GM21737 (cell line): Measurements from ENCODE around the gene BRD7.

Experiments
- ATAC-seq: cut with Tn5 transposase; IDR thresholded peaks from one replicate; pipeline ENCODE4 v1.9.1; 2021; ENCODE audit warnings: mild to moderate bottlenecking, moderate library complexity; ENCODE audit not compliant: unreplicated experiment

The BRD7 gene

DNA sequence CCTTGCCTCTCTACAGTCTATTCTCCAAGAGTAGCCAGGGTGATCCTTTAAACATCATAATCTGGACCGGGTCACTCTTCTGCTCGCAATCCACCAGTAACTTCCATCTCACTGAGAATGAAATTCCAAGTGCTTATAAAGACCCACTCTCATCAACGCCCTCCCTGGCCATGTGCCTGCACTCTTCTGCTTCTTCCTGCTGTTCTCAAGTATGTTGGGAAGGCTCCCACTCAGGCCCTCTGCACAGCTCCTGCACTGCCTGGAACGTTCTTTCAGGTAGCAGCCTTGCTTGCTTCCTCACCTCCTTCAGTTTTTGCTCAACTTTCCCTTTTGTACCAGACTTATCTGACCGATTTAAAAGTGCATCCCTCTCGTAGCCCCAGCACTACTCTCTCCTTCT, 44.4 kb downstream of the BRD7 start:
- no peak for ATAC-seq

DNA sequence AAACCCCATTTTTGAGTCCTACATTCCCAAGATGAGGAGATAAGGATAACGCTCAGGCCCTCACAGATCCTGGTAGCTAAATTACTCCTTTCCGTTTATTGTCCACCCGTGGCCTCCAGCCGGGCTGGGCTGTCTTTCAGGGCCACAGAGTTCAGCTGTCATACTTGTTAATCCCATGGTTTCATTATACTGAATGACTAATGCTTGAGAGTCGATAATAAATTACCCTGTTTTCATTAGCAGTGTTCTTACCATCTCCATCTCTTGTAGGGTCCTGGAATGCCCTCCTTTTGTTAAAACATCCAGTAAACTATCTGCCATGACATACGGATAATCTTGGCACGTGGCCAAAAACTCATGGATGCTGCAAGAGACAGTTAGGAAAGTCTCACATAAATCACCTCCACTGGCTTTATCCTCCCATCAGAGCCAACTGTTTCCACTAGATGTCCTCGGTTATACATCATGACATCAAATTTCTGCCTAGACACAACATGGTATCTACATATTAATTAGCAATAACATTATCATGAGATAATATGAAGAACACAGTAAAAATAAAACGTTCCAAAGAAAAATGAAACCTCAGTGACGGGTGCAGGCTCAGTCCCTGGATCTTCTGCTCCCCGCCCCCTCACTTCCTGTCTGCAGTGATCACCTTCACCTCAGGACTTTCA, 45.3 kb downstream of the BRD7 start:
- no peak for ATAC-seq

DNA sequence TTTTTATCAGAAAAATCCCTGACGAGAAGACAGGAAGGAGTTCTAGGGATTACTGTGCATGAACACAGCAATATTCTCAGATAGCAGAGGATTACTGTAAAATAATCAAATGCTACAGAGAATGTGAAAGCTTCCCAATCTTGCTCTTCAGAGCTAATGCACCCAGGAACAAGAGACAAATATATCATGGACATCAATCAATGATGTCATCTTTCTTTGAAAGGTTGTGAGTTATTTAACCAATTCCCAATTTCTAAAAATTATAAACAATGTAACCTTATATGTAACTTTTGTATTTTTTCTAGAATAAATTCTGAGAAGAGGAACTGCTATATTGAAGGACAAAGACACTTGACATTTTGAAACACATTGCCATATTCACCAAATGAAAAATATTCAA, 46.5 kb downstream of the BRD7 start:
- no peak for ATAC-seq

DNA sequence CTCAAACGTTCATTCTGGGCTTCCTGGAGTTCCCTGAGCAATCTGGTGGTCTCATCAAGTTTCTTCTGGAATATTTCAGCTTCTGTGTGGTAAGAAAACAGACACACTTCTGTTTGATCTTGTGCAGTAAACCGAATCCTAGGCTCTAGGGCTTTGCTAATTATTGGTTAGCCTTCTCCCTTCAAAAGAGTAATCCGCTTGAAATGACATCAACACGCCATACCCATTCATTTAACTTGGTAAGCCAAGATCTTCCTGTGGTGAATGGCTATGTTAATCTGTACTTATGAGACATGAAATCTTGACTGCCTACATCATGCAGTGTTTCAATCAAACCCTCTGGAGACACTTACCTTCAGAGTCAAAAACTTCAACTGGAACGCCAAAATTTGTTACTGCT, 48.5 kb downstream of the BRD7 start:
- no peak for ATAC-seq

DNA sequence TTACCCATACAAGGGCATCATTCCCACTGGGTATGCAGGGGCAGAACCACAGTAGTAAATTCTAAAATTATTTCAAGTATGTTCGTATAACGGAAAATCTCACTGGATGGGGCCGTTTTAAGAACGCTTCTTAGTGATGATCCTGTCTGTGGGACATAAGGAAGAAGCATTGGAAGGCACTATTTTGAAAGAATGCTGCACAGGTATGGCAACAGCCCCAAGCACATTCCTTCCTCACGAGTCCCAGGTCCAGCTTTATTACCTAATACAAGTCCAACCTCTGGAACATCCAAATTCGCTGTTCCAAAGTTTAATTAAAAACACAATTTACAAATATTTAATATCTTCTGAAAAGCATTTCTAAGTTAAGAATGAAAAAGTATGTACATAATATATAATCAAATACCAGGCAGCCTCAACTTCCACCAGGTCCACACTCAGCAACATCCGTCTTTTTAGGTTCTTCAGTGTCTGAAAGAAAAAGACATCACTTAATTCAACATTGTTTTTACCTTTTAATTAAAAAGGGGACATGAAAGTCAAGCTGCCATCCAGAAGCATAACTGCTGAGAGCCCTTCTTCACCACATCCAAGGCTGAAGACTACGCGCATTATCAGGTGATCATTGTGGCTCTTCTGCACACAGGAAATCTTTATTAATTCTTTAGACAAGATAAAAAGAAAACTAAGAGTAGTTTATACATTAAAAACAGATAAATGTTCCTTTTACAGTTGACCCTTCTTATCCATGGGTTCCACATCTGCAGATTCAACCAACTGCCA, 49.8 kb downstream of the BRD7 start:
- no peak for ATAC-seq

DNA sequence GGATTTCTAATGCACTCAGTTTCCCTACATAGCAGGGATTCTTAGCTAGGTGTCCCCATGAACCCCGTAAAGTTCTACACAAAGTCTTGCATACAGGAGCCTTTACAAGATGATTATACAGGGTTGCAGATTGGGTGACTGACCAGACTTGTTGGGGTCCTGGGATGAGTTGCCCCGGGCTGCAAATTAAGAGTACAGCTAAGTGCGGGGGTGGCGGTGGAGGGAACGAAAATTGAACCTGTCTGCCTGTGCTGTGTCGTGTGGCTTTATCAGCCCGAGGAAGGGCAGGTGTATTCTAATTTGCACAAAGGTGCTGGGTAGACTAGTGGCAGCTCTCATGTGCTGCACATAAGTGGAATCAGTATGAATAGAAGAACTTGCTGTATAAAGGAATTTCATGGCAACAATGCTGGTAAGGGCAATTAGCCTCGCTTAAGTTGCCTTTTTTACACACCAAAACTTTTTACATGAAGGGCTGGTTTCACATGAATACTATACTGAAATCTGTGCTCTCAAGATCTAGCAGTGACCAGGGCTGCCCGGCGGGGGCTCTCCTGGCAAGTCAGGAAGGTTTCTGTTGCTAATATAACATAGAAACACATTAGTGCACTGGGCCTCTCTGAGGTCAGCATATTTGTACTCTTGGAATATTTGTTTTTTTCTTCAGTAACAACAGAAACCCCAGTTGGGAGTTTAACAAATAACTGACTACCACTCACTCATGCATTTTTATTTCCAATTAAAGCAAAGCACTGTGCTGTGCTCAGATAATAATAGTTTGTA, 51.7 kb downstream of the BRD7 start:
- no peak for ATAC-seq

DNA sequence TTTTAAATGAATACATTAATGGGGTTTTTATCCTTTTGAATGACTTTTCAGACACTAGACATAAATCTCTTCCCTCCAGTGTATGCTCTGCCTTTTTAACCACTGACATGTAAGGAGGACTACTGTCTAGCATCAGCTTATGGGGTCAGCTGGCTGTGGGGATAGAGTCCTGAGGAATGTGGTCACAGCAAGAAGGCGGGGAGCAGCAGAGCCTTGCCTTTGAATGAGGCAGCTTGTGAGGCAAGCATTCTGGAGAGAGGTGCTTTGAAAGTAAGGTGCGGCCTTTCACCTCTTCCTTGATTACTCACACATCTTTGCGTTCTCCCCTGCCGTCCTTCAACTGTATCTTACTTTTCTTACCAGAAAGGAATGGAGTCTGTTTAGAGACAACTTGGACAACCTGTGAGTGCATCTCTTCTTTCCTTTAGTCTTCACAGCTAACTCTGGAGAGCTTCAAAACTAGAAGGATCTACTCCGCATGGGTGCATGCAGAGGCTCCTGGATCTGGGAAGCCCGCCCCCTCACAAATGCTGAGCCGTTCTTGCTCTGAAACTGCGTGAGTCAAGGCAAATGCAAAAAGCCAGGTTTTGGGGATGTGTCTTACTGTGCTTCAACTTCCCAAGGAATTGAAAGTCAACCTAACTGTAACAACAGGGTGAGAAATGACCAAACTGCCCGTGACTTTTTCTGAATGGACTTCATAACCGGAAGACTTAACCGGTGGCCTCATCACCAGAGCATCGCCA, 52.5 kb downstream of the BRD7 start:
- ATAC-seq, result no peak

DNA sequence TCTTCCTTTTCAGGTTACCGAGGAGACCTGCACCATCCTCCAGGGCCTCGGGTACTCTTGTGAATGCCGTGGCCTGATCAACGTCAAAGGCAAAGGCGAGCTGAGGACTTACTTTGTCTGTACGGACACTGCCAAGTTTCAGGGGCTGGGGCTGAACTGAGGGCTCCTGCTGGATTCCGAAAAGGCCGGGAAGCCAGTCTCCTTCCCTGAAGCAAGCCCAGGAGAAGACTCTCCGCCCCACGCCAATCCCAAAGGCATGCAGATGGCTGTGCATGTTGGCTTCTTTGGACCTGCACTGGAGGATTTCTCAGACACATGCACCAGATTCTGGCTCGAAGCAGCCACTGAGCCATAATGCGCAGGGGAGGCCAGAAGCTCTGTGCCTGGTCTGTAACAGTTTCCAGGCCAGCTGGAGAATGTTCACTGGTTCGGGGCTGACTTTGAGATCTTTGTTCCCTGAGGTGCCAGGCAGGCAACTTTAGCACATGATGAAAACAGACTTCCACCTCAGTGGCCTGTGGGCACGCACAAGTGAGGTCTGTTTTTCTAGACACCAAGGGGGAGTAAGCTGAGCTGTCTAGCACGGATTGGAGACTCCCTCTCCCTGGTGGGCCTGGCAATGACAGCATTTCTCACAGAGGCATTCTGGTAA, 53.3 kb downstream of the BRD7 start:
- no peak for ATAC-seq

DNA sequence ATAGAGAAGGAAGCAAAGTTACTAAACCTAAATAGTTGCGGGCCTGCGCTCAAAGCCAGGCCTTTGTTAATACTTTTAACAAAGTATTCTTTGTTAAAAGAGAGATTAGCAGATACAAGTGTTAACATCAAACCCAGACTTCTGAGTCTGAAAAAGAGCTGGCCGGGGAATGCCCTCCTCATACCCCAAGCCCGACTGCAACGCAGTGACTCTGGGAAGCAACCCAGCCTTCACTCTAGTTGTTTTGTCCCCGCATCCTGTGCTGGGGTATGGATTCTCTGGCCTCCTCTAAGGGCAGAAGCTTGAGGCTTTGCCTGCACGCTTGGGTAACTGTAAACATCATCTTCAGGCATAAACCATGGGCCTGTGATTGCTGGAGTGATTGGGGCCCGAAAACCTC, 54.1 kb downstream of the BRD7 start:
- ATAC-seq, result no peak

DNA sequence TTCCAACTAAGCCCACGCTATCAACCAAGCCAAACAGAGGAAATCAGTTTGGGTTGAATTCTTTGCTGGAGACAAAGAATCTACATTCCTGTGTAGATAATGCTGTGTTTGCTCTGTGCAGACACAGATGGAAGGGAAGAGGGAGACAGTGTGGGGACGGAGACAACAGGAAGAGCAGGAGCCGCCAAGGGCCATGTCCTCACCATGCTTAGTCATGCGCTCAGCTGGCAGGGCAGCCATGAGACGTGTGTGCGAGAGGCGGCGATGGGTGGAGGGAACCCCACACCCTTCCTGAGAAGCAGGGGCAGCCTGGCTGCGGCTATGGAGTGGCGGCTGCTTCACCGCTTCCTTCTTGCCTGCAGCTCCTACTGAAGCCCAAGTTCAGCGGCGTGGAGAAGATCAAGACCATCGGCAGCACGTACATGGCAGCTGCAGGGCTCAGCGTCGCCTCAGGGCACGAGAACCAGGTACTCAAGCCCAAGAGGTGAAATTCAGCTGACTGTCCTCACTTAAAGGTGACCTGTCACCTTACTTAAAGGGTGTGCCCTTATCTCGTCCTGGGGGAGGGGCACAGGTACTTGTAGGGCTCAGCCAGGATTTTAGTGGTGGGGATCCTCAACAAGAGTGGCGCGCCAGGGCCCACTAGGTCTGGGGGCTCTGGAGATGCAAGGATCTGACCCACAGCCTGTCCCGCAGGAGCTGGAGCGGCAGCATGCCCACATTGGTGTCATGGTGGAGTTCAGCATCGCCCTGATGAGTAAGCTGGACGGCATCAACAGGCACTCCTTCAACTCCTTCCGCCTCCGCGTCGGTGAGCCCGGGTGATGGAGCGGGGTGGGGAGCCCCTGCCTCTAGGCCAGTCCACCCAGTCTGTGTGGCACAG, 55.0 kb downstream of the BRD7 start:
- ATAC-seq, result no peak

DNA sequence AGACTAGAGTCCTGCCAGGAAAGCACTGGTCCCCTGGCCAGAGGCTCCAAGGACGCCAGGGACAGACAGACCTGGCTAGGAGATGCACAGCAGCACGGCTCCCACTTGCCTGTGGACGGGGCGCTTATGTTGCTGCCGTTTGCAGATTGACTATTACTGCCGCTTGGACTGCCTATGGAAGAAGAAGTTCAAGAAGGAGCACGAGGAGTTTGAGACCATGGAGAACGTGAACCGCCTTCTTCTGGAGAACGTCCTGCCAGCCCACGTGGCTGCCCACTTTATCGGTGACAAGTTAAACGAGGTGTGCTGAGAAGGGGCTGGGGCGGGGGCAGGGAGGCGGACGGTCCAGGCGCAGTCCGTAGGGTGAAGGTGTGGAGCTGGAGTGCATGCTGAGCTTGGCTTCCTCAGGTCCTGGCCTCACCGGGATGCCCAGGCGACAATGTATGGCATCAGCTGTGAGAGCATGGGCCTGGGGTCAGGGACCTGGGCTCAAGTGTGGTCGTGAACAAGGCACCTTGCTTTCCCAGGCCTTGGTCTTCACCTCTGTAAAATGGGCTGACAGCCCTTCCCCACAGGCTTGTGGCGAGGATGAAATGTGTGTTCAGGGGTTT, 56.8 kb downstream of the BRD7 start:
- no peak for ATAC-seq

DNA sequence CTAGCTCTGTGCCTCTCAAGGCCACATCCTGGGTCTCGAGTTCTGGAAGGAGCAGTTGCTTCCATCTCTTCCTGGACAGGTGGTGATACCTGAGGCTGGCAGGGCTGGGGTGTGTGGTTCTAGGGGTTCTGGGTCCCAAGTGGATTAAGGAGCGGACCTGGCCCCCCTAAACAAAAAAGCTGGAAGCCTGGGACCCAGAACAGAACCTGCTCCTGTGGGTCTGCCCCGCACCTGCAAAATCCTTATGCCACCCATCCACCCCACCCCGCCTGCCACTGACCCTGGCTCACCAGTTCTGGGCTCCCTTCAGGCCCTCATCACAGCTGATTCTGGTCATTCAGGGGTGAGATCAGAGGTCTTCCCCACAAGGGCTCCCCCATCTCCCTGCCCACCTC, 57.7 kb downstream of the BRD7 start:
- ATAC-seq, result no peak

DNA sequence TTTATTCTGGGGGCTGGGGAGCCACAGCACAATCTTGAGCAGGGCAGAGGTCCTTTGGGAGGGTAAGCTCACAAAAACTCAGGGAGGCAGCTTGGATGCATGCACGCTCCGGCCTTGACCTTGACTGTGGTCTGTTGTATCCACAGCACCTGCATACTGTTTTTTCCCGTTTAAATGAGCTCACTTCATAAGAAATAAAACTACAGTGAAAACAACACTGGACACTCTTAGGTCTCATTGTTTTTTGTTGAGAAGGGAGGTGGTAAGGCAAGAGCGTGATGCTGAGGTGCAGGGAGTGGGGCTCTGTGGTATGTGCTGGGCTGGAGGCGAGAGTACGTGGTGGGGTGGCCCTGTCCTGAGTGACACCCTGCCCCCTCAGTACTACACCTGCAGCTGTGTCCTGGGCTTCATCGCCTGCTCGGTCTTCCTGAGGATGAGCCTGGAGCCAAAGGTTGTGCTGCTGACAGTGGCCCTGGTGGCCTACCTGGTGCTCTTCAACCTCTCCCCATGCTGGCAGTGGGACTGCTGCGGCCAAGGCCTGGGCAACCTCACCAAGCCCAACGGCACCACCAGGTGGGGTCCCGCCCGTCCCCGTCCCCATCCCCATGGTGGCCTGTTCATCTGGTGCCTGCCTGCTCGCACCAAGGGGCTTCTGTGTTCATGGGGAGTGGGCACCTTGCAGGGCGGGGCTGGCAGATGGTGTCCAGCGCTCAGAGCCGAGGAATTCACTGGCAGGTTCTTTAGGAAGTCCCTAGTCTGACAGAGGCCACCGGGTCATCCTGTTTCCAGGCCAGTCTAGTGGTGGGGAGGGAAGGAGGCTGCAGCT, 58.3 kb downstream of the BRD7 start:
- no peak for ATAC-seq

DNA sequence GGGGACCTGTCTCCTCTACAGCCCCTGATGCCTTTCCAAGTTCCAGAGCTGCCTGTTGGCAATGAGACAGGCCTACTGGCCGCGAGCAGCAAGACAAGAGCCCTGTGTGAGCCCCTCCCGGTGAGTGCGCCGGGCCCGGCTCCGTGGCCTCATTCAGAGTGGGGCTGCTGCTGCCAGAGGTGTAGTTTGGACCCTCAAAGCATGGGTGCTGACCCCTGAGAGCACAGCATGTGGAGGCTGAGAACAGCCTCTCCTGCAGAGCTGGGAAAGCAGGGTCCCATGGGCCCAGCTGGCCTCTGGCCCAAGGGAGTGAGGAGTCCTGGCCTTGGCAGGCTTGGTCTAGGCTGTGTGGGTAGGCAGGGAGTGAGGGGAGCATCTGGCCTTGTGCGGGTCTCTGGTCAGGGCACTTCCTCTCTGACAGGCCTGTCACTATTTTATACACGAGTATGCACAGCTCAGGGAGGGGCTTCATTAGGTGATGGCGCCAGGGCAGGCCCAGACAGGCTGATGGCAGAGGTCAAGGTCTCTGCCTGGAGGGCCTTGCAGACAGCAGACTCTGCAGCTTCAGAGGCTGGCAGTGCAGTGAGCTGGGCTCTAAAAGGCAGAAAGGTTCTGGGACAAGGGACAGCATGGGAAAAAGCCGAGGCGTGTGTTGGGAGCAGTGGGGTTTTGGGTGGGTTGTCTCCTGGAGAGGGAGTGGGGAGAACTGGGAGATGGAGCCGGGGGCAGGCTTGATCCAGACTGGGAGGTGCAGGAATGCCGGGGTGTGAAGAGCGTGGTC, 59.1 kb downstream of the BRD7 start:
- ATAC-seq, result no peak

DNA sequence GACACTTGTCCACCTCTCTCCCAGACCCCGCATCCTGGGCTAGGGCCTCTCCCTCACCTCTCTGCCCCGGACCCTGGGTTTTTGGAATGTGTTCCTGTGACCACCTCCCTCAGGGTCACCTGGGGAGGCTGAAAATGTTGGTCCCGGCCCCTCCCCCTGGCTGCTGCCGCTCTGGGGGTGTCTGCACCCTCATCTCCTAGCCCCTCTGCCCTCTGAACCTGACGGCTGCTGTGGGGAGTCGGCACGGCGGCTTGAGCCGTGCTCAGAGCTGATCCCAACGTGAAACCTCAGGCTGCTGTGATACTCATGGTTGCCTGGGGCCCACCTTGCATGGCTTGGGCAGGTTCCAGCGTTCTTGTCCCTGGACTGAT, 59.6 kb downstream of the BRD7 start:
- no peak for ATAC-seq

DNA sequence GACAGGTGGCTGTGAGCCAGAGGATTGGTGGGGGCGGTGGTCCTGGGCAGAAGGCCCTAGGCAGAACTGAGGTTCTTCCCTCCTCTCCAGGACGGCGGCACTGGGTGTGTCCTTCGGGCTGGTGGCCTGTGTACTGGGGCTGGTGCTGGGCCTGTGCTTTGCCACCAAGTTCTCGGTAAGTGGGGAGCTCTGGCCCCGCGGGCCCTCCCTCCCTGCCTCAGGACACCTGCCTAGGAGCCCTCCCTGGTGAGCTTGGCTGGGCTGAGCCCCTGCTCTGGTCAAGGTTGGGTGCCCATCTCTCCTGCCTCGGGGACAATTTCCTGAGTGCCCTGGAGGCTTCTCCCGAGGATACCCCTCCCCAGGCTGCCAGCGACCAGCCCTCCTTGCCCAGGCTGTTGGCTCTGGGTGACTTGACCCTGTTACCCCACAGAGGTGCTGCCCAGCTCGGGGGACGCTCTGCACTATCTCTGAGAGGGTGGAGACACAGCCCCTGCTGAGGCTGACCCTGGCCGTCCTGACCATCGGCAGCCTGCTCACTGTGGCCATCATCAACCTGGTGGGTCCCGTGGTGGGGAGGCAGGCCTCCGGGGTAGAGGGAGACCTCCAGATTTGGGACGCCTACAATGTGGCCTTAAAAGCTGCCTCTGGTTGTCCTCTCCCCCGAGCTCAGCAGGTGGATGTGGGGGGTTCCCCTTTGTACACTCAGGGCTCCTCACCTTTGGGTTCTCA, 60.4 kb downstream of the BRD7 start:
- ATAC-seq, result no peak

DNA sequence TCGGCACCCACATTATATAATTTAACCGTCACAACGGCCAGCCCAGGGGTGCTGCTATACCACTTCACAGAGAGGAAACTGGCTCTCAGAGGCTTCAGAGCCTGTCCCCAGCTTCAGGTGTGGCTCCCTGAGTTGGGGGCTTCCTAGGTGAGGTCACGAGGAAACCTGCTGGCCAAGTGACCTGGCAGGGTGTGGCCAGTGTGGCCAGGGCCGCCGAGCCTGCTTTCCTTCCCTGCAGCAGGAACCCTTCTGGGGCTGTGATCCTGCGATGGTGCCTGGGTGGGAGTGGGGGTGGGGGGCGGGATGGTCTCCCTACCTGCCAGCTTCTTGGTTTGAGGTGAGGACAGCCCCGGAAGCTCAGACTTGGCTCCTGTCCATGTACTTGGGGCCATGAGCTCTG, 62.5 kb downstream of the BRD7 start:
- ATAC-seq, result no peak
